Non-pigmented ciliary epithelial cell (primary cell): Measurements from ENCODE around the gene KCNK16.

Source experiments
- DNase-seq: peaks from one replicate; pipeline ENCODE4 v3.0.0-alpha.2; 2010; ENCODE audit warnings: low read depth

The KCNK16 gene

DNA sequence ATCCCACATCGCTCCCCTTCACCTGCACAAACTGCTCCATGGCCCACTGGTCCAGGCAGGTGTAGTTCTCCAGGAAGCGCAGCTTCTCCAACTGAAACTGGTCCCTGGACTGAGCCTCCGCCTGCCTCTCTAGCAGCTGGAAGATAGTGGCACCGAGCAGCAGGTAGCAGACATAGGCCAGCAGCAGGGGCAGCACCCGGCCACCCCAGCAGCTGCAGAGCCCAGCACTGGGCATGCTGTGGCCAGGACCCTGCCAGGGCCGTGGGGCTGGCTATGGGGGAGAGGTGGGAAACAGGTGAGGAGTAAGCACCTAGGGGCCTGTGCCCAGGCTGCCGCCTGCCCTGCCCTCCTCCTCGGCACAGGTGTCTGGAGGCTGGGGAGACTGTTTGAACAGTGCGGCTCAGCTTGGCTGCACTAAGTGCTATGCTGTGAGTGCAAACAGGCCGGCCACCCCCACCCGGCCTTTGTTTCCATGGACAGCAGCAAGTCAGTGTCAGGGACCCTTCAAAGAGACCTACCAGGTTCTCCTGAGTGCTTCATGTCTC is at the start of gene KCNK16:
TSS of gene KCNK16 (minus strand) at position 397 of the 545 bp plus-strand sequence. CDS start at position 235, 162 bp downstream.
- DNase-seq = no peak

DNA sequence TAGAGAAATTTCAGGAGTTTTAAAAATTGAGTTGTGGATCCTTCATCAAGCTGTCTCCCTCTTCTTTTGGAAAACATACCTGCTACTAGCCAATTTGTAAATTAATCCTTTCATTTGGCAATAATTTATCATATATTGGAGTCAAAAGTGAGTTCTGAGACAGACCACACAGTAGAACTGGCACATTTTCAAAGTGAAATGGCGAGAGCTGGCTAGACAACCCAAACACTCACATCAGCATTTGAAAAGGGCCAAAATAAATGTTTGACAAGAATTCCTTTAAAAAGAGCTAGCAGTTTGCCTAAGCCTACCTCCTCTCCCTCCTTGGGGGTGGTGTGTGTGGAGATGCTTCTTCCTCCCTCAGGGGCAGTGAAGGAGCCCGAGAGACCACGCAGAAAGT is 47.9 kb upstream of the KCNK16 start:
- no peak for DNase-seq

DNA sequence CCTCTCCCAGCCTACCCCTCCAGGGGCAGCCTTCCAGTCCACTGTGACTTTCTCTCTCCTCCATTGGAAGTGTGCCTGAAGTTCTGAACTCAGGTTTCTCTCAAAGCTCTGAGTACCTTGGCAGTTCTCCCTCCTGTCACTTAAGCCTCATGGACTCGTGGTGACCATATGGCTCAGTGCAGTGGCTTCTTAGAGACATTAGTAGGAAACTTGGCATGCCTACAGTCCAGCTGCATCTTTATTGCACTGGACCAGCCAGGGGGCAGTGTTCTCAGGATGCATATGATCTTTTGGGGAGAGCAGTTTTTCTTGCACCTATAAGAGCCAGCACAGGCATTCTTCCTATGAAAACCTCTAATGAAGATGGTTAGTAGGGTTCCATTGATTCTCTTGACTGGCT is 47.5 kb upstream of the KCNK16 start:
- no peak for DNase-seq

DNA sequence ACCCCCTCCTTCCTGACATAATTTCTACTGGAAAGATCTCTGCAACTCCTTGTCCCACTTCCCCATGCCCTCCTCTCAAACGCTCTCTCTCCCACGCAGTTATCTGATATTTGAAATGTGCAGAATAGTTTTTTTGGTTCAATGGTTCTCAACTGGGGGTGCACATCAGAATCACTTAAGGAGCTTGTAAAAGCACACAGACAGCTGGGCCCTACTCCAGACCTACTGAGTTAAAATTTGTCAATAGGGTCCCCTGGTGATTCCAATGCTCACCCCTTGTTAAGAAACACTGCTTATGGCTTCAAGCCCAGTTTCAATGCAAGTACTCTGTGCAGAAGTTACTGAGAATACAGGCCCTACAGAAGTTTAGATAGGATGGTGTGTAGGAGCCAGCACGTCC is 45.2 kb upstream of the KCNK16 start:
- DNase-seq = no peak

DNA sequence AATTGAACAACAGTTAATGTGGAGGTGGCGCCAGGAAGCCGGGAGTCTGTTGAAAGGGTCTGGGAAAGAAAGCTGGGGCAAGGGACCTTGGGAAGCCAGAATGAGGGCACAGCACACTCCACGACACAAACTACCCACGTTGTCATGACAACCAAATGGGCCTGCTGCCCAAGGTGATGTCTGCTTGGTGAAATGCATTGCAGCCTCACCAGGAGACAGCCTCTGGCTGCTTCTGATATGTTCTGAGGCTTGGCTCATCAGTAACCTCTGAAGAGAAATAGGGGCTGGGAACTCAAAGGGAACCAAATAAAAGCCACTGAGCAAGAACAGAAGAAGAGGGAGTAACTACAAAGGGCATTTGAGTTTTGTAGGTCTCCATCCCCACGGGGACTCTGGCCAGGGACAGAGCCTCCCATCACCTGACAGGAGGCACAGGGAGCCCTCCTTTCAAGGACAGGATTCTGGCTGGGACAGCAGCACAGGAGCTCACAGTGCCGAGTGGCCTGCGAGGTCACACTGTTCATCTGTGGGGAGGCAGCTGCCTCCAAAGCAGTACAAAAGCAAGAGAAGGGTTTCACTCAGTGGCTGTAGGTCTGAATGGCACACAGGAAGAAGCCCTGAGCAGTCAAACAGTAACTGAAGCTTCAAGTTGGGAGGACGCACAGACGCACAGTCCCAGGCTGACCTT is 44.6 kb upstream of the KCNK16 start:
- DNase-seq = no peak

DNA sequence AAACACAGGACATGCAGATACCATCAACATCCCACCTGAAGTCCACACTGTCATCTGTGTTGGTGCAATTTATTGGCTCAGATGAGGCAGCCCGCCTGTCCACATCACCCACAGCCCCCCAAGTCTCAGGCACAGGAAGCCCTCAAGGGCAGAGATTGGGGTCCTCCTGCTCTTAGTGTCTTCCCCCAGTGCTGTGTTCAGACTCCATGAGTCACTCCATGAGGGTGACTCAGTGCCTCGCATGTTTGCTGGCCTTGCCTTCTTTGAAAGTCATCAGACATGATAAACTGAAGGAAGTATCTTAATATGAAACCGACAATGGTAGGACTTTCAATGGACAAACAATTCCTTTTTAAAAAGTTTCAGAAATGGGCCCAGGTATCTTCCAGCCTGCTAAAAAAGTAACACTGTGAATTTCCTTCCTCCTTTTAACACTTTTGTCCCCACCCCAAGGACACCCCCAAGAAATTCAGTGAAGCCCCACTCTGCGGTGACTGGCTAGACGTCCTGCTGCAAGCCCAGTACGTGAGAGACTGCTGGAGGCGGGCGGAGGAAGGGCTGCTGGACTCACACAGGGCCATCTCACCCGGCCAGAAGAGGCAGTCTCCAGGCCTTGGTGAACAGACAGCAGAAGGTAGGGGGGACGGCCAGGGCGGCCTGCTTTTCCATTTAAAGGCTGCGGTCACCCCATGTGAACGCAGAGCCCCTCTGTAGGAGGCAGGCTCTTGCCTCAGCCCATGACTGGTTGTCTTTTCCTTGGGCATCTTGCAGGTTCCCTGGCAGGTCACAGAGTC is 43.0 kb upstream of the KCNK16 start:
- no peak for DNase-seq

DNA sequence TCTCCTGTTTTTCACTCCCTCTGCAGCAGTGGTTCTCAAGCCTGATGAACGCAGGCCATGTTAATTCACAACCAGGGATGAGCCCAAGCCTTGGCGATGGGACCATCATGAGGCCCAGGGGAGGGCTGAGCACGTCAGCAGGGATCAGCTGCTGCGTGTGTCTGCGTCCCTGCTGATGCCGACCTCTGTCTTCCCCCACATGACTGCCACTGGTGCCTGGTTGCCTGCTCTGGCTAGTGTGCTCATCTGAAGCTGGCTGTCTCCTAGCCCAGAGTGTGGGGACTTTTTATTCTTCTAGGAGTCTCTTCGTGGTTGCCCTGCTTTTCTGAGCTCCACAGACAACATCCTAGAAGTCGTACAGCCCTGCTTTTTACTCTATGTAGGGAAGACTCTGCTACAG is 40.8 kb upstream of the KCNK16 start:
- DNase-seq = no peak

DNA sequence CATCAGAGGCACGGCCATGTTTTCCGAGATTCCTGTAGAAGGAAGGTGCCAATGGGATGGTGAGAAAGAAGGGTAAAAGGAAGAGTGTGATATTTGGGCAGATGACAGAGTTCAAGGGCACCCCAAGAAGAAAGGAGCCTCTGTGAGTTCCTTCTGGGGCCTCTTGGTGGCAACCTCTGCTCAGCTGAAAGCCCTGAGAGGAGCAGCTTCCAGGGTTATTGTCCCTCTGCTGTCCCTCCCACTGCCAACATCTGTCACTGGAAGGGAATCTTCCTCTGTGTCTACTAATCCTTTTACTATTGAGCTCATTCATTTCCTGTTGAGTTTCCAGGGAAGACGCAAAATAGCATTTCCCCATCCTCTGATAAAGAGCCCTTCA is 40.0 kb upstream of the KCNK16 start:
- DNase-seq = no peak

DNA sequence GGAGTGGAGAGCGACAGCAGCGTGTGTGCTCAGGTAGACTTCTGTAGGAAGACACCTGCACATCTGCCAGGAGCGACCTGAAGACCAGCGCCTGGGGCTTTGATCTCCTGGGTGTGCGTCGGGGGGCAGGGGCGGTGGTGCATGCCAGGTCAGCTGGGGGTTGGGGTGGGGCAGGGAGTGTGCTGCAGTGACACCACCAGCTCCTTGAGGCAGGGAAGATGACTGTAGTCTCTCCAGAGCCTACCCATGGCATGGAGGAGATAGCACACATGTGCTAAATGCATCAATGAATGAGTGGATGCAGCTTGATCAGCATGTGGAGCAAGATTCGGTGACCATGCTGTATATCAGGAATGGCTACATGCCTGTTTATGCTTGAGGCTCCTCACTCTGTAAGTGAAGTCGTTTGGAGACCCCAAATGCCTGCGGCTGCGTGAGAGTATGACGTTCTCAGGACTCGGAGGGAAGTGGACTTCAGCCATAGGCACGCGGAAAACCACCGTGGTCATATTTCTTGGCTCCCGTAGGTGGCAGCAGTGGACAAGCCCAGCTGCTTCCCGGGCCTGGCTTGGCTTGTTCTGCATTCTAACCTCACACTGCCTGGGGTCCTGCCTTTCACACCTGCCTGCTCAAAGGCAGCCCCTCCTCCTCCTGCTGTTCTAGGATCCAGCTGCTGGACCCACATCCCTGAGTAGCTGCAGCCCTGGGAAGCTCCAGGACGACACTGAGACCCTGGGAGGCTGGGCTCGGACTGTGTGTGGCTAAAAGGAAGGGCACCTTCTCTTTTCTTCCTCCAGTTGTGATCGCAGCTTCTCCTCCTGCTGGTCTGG is 39.4 kb upstream of the KCNK16 start:
- DNase-seq = peak; percentile 20

DNA sequence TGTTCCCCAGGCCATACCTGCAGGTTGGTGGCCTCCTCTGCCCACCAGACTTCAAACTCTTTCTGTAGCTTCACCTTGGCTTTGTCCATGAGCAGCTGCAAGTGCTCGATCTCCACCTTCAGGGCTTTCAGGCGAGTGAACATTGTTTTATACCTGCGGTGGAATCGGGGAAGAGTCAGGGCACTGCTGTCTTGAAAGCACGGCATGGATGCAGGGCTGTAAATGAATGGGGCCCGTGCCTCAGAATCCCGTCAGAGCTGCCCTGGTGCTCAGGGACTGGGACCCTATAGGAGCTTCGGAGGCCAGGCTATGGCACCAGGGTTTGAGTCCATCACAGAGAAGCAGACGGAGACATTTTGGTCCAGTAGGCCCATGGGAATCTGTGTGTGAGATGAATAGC is 37.9 kb upstream of the KCNK16 start:
- DNase-seq = no peak

DNA sequence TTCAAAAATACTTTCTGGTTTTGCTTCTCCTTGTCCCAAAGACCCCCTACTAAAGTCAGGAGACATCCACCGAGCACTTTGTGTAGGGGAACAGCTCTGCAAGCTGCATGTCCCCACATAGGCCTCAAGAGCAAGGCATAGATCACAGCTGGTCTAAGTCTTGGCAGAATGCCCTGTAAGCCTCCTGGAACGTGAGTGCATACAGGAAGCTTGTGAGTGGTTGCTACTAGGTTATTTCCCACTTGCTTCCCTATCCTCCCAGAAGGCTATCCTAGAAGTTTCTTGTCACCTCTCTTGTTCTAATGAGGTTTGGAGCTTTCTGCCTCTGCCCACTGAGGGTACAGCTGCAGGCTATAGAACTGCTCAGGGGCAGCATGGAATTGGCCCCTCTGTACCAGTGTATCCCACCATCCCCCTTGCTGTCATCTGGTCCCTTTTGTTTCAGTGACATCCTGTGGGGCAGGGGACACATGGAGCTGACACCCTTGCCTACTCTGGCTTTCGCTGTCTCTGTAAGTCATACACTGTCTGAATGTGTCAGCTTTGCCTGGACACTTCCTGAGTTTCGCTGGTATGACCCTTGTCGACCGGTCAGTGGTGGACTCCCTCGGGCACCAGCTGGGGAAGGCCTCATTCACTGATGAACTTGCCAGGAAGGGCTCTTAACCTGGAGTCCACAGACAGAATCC is 35.6 kb upstream of the KCNK16 start:
- DNase-seq = peak; percentile 27

DNA sequence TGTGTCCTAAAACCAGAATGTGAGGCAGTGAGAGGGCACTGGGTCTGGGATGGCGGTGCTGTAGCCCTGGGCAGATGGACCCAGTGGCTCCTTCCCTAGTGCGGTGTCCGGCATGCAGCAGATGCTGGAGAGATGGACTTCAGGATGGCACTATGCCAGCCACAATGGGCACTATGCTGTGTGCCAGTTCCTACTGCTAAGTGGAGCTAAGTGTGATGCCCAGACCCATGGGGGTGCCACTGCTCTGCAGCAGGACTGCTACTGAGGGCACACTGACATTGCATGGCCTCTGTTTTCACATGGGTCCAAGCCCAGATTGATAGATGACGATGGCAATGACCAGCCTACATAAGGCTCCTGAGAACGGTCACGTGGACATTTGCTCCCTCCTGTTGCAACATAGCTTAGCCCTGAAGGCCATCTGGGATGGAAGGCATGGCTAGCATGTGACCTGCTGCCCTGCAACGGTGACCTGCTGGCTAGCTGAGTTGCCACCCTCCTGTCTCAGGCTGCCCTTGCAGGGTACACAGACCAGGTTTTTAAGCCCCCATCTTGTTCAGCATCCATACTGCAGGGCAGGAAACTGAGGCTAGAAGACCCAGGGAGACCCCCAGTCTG is 31.3 kb upstream of the KCNK16 start:
- DNase-seq = no peak

DNA sequence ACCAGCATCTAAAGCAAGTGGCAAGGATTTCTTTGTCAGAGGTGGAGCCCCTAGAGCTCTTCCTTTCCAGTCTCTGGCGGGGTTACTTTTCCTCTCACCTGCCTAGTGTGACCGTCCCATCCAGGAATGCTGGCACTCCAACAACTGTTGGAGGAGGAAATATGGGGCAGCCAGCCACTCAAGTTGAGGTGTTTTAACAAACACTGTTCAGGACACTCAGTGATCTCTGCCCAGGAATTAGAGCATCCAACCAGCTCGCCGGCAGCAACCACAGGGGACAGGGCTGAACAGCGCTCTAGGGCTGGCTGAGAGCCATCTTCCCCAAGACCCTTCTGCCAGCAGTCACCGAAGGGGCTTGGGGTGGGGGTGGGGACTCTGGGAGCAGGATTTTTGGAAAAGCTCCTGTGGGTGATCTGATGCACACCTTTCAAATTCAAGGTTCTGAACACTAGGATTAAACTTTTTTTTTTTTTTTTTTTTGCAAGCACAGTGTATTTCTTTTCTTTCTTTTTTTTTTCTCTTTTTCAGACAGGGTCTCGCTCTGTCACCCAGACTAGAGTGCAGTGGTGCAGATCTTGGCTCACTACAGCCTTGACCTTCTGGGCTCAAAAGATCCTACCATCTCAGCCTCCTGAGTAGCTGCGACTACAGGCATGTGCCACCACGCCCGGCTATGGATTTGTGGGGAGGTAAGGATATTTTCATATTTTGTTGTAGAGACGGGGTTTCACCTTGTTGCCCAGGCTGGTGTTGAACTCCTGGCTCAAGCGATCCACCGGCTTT is 28.4 kb upstream of the KCNK16 start:
- DNase-seq = no peak

DNA sequence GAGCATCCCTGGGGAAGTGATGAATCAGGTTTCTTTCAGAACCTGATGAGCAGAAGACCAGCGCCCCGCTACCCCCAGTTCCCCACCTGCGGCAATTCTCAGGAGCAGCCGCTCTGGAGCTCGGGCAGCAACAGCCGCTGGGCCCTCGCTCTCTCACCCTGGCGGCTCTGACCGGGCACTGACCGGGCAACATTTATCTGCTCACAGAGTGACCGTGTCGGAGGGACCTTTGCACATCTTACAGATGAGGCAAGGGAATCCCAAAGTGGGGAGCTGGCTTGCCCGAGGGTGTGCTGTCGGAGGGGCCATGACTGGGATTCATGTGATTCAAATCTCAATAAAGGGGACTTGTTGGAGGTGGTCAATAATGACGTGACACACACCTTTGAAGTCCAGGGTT is 26.2 kb upstream of the KCNK16 start:
- DNase-seq = no peak

DNA sequence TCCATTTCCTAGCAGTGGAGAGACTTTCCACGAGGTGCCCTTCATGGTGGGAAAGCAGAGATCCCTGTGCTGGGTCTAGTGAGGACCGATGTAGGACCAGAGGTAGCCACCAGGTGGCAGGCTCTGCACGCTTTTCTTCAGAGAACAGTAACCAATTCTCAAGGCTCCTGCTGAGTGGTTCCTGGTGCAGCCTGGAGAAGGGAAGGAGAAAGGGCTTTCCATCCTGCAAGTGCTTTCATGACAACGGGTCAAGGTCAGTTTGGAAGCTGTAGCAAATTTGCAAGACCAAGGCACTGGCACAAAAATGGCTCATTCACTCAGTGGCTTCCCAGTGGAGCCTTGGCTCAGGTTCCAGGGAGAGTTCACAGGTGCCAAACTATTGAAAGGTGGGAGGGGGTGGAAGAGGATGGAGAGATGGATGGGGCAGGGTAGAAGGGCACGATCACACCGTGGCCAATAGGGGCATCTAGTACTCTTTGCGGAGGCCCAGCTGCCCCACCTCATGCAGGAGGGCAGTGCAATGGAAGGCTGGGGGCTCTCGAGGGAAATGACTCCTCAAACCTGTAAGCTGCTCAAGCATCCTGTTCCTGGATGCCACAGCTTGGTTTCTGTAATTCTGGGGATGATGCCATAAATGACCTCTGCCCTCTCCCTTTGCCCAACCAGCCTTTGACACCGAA is 25.5 kb upstream of the KCNK16 start:
- peak; percentile 23 for DNase-seq

DNA sequence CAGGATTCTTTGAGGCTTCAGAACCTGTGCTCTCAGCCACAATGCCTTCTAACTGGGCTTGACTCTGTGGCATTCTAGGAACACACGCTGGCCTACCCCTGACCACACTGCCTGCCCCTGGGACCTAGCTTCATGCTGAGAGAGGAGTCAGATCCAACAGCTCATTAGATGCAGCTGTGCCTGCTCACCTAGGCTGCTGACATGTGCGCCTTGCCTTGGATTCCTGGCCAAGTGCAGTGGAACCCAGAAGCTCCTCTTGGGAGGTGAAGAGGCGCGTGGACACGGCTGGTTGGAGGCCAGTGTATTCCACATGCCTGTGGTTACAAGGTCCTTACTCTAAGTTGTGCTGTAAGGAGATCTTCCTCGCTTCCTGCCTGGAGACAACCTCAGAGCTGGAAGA is 24.7 kb upstream of the KCNK16 start:
- no peak for DNase-seq

DNA sequence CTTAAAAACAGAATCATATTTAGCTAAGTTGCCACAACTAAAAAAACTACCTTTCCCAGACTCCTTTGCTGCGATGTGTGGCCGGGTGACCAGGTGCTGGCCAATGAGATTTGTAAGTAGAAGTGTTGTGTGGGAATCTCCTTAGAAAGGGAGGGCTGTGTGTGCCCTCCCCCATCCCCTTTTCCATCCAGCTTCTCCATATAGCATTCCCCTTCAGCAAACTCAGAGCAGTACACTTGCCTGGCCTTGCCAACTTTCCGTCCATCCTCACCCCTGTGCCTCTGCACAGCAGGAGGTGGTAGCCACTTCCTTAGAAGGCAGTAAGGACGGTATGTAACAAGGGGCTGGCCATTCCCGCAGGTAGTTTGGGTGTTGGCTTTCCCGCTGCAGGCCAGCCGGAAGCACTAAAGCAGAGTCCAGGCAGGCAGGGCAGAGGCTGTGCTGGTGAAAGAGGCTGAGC is 22.3 kb upstream of the KCNK16 start:
- no peak for DNase-seq

DNA sequence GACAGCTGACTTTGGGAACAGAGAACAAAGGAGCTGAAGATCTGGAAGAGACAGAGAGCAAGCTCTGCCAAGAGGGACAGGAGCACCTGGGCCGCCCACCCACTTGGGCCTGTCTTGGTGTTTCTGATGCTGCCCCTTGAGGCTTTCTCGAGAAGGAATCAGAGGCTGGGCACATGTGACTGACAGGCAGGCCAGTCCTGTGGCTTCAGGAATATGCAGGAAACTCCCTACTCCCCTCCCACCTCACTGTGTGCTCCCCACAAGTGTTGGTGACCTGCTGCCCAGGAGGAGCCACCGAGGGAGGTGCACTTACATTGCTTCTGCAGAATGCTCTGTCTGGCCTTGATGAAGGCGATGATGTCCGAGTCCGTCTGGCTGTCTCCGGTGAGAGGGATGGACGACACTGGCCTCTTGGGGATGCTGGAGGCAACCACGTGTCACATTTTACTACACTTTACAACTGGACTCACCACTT is 20.9 kb upstream of the KCNK16 start:
- DNase-seq = no peak

DNA sequence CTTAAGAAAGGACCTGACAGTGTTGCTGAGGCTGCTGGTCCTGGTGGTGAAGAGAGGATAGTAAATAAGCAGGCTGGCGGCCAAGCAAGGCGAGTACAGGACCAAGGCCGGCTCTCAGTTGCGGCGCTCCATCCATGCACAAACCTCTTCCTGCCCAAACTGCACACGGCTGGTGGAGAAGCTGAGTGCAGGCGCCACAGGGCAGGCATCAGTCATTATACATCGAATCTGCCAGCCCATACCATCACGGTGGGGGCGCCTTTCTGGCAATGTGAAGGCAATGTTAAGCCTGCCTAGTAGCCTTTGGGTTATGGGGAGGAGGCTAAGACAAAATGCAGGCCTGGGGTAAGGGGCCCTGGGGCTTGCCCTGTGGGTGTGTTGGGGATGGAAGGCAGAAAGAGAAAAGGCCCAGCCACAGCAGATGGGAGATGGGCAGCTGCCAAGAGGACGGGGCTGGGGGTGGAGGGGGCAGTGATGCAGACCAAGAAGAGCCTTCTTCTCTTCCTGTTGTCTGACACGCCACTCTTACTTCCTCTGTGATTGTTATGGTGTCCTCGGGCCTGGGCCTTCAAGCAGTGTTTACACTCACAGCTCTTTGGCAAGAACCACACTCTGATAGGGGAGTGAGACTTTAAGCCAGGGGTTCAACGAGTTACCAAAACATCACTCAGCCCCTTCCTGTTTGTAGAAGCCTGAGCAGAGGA is 20.3 kb upstream of the KCNK16 start:
- DNase-seq = no peak
